SK-N-SH treated with all-trans-retinoic acid at 6 μM for 48 hours (cell line): Measurements from ENCODE around the gene CYP11A1.
"Not testable (repeated sequence)": the region's sequence is repeated elsewhere in the genome, so short reads cannot be mapped to it uniquely, and the experiment has no call there.

Source experiments
- ATAC-seq: fragments of 200-7000 bp; cut with Tn5 transposase; 3 replicates; pipeline ENCODE4 v1.9.1; 2020; ENCODE audit warnings: mild to moderate bottlenecking, moderate library complexity
- ARNTL ChIP-seq: fragments of 450-650 bp; formaldehyde crosslinking; IDR thresholded peaks from 2 replicates; pipeline ENCODE4 v1.5.0; 2020; ENCODE audit warnings: low read depth, mild to moderate bottlenecking, moderate library complexity, borderline replicate concordance
- BACH2 ChIP-seq: fragments of 250-450 bp; sonication (Bioruptor Pico); IDR thresholded peaks from 2 replicates; pipeline ENCODE4 v1.9.0; 2021; ENCODE audit warnings: mild to moderate bottlenecking, borderline replicate concordance
- ESRRG ChIP-seq: fragments of 250-450 bp; sonication (Bioruptor Pico); IDR thresholded peaks from 2 replicates; pipeline ENCODE4 v1.6.1; 2021; ENCODE audit warnings: mild to moderate bottlenecking
- GLIS3 ChIP-seq: fragments of 250-450 bp; sonication (Bioruptor Pico); IDR thresholded peaks from 2 replicates; pipeline ENCODE4 v1.5.0; 2020; ENCODE audit warnings: mild to moderate bottlenecking, moderate library complexity
- ISL1 ChIP-seq: fragments of 250-450 bp; sonication (Bioruptor Pico); IDR thresholded peaks from 2 replicates; pipeline ENCODE4 v2.1.2; 2022; ENCODE audit warnings: mild to moderate bottlenecking, moderate library complexity
- PPARA ChIP-seq: fragments of 250-450 bp; sonication (Bioruptor Pico); IDR thresholded peaks from 2 replicates; pipeline ENCODE4 v1.5.0; 2020; ENCODE audit warnings: mild to moderate bottlenecking, borderline replicate concordance
- SNAI2 ChIP-seq: fragments of 250-450 bp; sonication (Bioruptor Pico); IDR thresholded peaks from 2 replicates; pipeline ENCODE4 v1.5.0; 2020; ENCODE audit warnings: mild to moderate bottlenecking, moderate library complexity
- TCF4 ChIP-seq: fragments of 250-450 bp; sonication (Bioruptor Pico); IDR thresholded peaks from 2 replicates; pipeline ENCODE4 v1.8.0; 2021; ENCODE audit warnings: mild to moderate bottlenecking, moderate library complexity, borderline replicate concordance
- TOX ChIP-seq: fragments of 250-450 bp; sonication (Bioruptor Pico); IDR thresholded peaks from 2 replicates; pipeline ENCODE4 v1.8.0; 2021; ENCODE audit warnings: mild to moderate bottlenecking, moderate library complexity, borderline replicate concordance
- ZFP30 ChIP-seq: fragments of 450-650 bp; formaldehyde crosslinking; IDR thresholded peaks from 2 replicates; pipeline ENCODE4 v1.5.0; 2022; ENCODE audit warnings: mild to moderate bottlenecking, moderate library complexity
- ZNF565 ChIP-seq: fragments of 450-650 bp; formaldehyde crosslinking; conservative IDR thresholded peaks from 2 replicates; pipeline ENCODE4 v1.5.0; 2020; ENCODE audit warnings: low read depth, mild to moderate bottlenecking, moderate library complexity
- ZNF70 ChIP-seq: fragments of 450-650 bp; formaldehyde crosslinking; IDR thresholded peaks from 2 replicates; pipeline ENCODE4 v1.5.0; 2020; ENCODE audit warnings: mild to moderate bottlenecking, moderate library complexity
- ZNF8 ChIP-seq: fragments of 450-650 bp; formaldehyde crosslinking; IDR thresholded peaks from 2 replicates; pipeline ENCODE4 v1.5.0; 2020; ENCODE audit warnings: mild to moderate bottlenecking, moderate library complexity
- TF ChIP-seq, protein P1 (sequence below): fragments of 250-450 bp; sonication (Bioruptor Pico); IDR thresholded peaks from 2 replicates; pipeline ENCODE4 v1.5.1; 2020; ENCODE audit warnings: low read depth, mild to moderate bottlenecking, moderate library complexity
- TF ChIP-seq, protein P2 (sequence below): fragments of 250-450 bp; sonication (Bioruptor Pico); IDR thresholded peaks from 2 replicates; pipeline ENCODE4 v1.8.0; 2020; ENCODE audit warnings: mild to moderate bottlenecking, moderate library complexity, borderline replicate concordance
- TF ChIP-seq, protein P3 (sequence below): fragments of 250-450 bp; sonication (Bioruptor Pico); IDR thresholded peaks from 2 replicates; pipeline ENCODE4 v1.8.0; 2021; ENCODE audit warnings: low read depth, mild to moderate bottlenecking, moderate library complexity, borderline replicate concordance

Gene CYP11A1

DNA sequence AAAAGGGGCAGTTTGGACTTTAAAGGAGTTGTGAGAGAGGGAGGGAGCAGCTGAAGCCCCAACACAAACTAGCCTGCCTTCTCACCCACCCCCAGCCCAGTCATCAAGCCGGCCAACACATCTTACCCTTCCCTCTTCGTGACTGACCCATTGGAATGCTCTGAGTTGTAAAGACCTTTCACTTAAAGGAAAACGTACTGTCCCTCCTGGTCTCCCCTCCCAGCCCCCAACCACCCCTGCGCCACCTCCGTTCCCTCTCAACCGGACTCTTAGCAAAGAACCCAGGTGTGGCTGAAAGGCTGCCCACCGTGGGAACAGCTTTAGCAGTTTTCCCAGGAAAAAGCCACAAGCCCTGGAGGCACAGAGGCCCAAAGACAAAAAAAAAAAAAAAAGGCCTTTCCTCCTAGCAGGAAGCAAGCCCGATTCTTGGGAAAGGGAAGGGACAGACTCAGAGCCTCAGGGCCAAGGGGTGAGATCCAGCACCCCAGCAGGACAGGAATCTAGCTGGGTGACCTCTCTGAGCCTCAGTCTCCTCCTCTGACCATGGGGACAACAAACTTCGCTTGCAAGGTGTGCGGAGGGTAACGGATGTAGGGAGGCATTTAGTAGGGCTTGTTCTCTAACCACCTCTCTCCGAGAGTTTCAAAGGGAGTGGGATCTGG lies 2.4 kb downstream of the CYP11A1 start:
- TF ChIP-seq ZNF565 (CRISPR knock-in tag): no peak
- ATAC-seq: no peak

DNA sequence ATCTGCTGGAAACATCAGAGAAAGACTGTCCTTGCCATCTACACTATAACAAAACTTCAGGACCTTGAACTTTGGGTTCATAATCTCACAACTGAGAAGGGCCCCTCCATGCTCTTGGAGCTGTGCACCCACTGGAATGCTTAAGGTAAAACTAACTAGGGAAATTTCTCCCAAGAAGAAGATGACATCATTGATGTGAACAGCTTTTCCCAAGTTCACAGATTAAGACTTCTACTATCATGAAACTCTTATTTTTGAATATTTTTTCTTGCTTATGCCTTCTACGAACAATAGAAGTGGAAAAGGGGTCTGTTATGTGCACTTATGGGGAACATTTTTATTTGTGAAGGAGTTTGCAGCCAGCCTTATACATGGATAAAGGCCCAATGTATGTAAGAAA lies 5.0 kb downstream of the CYP11A1 start:
- TF ChIP-seq TCF4 (CRISPR knock-in tag): no peak
- TF ChIP-seq, all 23 proteins: peak for 0
- no peak for ATAC-seq

DNA sequence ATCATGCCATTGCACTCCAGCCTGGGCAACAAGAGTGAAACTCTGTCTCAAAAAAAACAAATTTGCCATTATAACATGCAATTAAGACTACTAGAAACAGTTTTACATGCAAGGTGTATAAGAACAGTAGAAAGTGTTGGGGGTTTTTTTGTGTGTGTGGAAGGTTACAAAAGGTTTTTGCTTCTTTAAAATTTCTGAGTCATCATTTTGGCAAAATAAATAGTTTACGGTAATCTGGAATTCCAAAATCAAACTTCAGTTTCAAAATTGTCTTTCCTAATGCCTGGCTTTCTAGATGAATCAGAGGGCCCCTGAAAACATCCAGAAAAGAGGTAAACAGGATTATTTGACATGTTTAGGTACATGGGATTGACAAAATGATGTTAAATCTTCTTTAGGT lies 6.6 kb downstream of the CYP11A1 start:
- ATAC-seq: not testable (repeated sequence)

DNA sequence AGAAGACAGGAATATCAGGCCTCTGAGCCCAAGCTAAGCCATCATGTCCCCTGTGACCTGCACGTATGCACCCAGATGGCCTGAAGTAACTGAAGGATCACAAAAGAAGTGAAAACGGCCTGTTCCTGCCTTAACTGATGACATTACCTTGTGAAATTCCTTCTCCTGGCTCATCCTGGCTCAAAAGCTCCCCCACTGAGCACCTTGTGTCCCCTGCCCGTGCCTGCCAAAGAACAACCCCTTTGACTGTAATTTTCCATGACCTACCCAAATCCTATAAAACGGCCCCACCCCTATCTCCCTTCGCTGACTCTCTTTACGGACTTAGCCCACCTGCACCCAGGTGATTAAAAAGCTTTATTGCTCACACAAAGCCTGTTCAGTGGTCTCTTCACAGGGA lies 8.1 kb downstream of the CYP11A1 start:
- not testable (repeated sequence) for ATAC-seq

DNA sequence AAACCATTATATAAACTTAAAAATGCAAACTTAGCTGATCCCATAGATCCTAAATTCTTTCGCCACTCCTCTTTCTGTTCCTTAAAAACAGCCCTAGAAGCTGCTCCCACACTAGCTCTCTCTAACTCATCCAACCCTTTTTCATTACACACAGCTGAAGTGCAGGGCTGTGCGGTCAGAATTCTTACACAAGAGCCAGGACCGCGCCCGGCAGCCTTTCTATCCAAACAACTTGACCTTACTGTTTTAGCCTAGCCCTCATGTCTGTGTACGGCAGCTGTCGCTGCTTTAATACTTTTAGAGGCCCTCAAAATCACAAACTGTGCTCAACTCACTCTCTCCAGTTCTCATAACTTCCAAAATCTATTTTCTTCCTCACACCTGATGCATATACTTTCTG lies 9.9 kb downstream of the CYP11A1 start:
- ATAC-seq: not testable (repeated sequence)

DNA sequence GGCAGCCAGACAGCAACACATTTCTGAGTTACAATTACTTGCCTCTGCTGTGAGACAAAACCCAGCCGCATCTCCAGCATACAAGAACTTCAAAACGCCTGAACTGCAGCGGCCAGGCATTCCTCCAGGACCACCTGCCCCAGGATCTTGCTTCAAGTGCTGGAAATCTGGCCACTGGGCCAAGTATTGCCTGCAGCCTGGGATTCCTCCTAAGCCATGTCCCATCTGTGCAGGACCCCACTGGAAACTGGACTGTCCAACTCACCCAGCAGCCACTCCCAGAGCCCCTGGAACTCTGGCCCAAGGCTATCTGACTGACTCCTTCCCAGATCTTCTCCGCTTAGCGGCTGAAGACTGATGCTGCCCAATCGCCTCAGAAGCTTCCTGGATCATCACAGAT lies 11.4 kb downstream of the CYP11A1 start:
- not testable (repeated sequence) for ATAC-seq

DNA sequence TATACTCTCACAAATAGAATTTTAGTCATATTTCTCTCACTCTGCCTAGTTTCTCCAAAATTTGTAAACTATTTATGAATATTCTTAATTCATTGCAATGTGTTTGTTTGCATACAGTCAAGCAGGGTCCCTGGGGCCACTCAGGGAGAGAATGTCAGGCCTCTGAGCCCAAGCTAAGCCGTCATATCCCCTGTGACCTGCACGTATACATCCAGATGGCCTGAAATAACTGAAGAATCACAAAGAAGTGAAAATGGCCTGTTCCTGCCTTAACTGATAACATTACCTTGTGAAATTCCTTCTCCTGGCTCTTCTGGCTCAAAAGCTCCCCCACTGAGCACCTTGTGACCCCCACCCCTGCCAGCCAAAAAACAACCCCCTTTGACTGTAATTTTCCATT lies 13.5 kb downstream of the CYP11A1 start:
- ATAC-seq: not testable (repeated sequence)

DNA sequence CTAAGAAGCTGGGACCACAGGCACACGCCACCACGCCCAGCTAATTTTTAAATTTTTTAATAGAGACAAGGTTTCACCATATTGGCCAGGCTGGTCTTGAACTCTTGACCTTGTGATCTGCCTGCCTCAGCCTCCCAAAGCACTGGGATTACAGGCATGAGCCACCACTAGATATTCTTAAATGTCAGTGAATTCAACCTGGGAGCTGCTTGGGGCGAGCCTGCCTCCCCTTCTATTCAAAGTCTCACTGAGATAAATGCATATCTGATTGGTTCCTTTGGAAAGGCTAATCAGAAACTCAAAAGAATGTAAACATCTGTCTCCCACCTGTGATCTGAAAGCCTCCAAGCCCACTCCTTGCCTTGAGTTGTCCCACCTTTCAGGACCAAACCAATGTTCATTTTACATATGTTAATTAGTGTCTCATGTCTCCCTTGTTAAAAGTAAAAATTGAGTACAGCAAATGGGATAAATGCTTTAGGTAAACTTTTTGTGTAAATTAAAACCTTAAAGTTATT lies 15.0 kb downstream of the CYP11A1 start:
- TF ChIP-seq ZFP30 (CRISPR knock-in tag): no peak
- no peak for TF ChIP-seq ARNTL
- TF ChIP-seq SNAI2: no peak
- no peak for TF ChIP-seq GLIS3 (CRISPR knock-in tag)
- no peak for TF ChIP-seq BACH2 (CRISPR knock-in tag)
- TF ChIP-seq, protein P1, sequence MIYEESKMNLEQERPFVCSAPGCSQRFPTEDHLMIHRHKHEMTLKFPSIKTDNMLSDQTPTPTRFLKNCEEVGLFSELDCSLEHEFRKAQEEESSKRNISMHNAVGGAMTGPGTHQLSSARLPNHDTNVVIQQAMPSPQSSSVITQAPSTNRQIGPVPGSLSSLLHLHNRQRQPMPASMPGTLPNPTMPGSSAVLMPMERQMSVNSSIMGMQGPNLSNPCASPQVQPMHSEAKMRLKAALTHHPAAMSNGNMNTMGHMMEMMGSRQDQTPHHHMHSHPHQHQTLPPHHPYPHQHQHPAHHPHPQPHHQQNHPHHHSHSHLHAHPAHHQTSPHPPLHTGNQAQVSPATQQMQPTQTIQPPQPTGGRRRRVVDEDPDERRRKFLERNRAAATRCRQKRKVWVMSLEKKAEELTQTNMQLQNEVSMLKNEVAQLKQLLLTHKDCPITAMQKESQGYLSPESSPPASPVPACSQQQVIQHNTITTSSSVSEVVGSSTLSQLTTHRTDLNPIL (CRISPR knock-in tag): no peak
- TF ChIP-seq TOX (CRISPR knock-in tag): no peak
- TF ChIP-seq, protein P2, sequence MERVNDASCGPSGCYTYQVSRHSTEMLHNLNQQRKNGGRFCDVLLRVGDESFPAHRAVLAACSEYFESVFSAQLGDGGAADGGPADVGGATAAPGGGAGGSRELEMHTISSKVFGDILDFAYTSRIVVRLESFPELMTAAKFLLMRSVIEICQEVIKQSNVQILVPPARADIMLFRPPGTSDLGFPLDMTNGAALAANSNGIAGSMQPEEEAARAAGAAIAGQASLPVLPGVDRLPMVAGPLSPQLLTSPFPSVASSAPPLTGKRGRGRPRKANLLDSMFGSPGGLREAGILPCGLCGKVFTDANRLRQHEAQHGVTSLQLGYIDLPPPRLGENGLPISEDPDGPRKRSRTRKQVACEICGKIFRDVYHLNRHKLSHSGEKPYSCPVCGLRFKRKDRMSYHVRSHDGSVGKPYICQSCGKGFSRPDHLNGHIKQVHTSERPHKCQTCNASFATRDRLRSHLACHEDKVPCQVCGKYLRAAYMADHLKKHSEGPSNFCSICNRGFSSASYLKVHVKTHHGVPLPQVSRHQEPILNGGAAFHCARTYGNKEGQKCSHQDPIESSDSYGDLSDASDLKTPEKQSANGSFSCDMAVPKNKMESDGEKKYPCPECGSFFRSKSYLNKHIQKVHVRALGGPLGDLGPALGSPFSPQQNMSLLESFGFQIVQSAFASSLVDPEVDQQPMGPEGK: no peak
- TF ChIP-seq ZNF70: no peak
- TF ChIP-seq ISL1 (CRISPR knock-in tag): no peak
- no peak for ATAC-seq

DNA sequence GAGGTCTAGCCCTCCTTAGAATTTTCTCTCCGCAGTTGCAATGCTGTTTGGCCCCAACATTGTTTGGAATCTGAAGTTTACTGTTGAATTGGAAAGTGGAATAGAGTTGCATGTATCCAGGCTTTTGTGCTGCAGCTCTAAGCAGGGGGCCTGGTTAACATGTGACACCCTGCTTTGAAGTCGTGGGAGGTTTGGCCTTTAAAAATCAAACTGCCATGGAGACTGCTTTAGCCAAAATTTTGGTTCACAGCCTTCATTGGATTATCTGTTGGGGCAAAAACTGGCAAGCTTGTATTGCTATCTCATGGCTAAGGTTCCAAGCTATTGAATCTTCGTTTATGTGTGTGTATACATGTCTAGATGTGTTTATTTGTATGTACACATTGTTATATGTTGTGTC lies 15.8 kb downstream of the CYP11A1 start:
- no peak for ATAC-seq
- no peak for TF ChIP-seq ESRRG
- TF ChIP-seq ISL1 (CRISPR knock-in tag): no peak
- TF ChIP-seq, protein P2: no peak
- TF ChIP-seq GLIS3 (CRISPR knock-in tag): no peak
- TF ChIP-seq, protein P3, sequence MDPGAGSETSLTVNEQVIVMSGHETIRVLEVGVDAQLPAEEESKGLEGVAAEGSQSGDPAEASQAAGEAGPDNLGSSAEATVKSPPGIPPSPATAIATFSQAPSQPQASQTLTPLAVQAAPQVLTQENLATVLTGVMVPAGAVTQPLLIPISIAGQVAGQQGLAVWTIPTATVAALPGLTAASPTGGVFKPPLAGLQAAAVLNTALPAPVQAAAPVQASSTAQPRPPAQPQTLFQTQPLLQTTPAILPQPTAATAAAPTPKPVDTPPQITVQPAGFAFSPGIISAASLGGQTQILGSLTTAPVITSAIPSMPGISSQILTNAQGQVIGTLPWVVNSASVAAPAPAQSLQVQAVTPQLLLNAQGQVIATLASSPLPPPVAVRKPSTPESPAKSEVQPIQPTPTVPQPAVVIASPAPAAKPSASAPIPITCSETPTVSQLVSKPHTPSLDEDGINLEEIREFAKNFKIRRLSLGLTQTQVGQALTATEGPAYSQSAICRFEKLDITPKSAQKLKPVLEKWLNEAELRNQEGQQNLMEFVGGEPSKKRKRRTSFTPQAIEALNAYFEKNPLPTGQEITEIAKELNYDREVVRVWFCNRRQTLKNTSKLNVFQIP (CRISPR knock-in tag): no peak
- TF ChIP-seq ZNF8 (CRISPR knock-in tag): no peak
- TF ChIP-seq PPARA (CRISPR knock-in tag): no peak
- no peak for TF ChIP-seq BACH2 (CRISPR knock-in tag)
- no peak for TF ChIP-seq ZFP30 (CRISPR knock-in tag)
- TF ChIP-seq ZNF70: no peak
- TF ChIP-seq SNAI2: no peak
